Nephron progenitor cell (in vitro differentiated cells): ENCODE data around the gene SLC35F6.

ENCODE experiments used
- DNase-seq: peaks from one replicate; pipeline ENCODE4 v3.0.0; 2021
- H3K27ac Mint-ChIP-seq: 2 replicates; pipeline ENCODE4 v1.8.0; 2021; ENCODE audit warnings: mild to moderate bottlenecking, moderate library complexity, mixed read lengths
- H3K27me3 Mint-ChIP-seq: 2 replicates; pipeline ENCODE4 v1.8.0; 2021; ENCODE audit warnings: mild to moderate bottlenecking, low read depth, mixed read lengths; ENCODE audit not compliant: poor library complexity
- H3K36me3 Mint-ChIP-seq: 2 replicates; pipeline ENCODE4 v1.8.0; 2021; ENCODE audit warnings: low read depth, mixed read lengths
- H3K4me1 Mint-ChIP-seq: 2 replicates; pipeline ENCODE4 v1.8.0; 2021; ENCODE audit warnings: mixed read lengths
- H3K4me3 Mint-ChIP-seq: 2 replicates; pipeline ENCODE4 v1.8.0; 2021; ENCODE audit warnings: mild to moderate bottlenecking, moderate library complexity, mixed read lengths
- H3K9me3 Mint-ChIP-seq: 2 replicates; pipeline ENCODE4 v1.8.0; 2021; ENCODE audit warnings: mild to moderate bottlenecking, moderate library complexity, mixed read lengths
- CTCF ChIP-seq: fragments of 200-600 bp; sonication (generic); IDR thresholded peaks from 2 replicates; pipeline ENCODE4 v1.5.0; 2021; ENCODE audit warnings: antibody characterized with exemption

Gene SLC35F6

GRCh38 chr2:26820932-26821331 is 56.8 kb downstream of the SLC35F6 start:
- DNase-seq: no peak
- Mint-ChIP-seq H3K4me3 (no peak overlapping the region), H3K4me1 (peaks cover 8% of the 10 kb centered on the region), H3K27ac (no peak overlapping the region), H3K27me3 (peaks cover 38% of the 10 kb centered on the region), H3K36me3 (no peaks in the 10 kb centered on the region), H3K9me3 (no peaks in the 10 kb centered on the region)
- no peak for TF ChIP-seq CTCF

GRCh38 chr2:26822877-26823276 is 58.8 kb downstream of the SLC35F6 start:
- Mint-ChIP-seq H3K9me3 (no peaks in the 10 kb centered on the region), H3K4me3 (no peak overlapping the region), H3K4me1 (no peaks in the 10 kb centered on the region), H3K36me3 (no peaks in the 10 kb centered on the region), H3K27ac (no peak overlapping the region), H3K27me3 (peaks cover 34% of the 10 kb centered on the region)
- TF ChIP-seq CTCF: no peak
- DNase-seq: no peak
